WTC11 (cell line): ENCODE results near the gene GSTT2. TPM values are rescaled to one million over a fixed set of nuclear protein-coding genes. Genes with fewer than 3 reads are reported as not detected.
"Not testable (repeated sequence)": the region's sequence is repeated elsewhere in the genome, so short reads cannot be mapped to it uniquely, and the experiment has no call there.

Source experiments
- ATAC-seq: fragments of 200-7000 bp; cut with Tn5 transposase; 2 replicates; pipeline ENCODE4 v1.10.0; 2021; ENCODE audit warnings: mild to moderate bottlenecking, moderate library complexity
- CTCF ChIA-PET: fragments of 300-600 bp; sonication (Branson Sonifier 250); formaldehyde crosslinking; loops from one replicate; lab custom pipeline; 2021; ENCODE audit warnings: antibody characterized with exemption; lab: Charles Lee
- POLR2A ChIA-PET: fragments of 350-600 bp; sonication (Branson Sonifier 250); formaldehyde crosslinking; loops from one replicate; lab custom pipeline; 2021; ENCODE audit warnings: antibody characterized with exemption; lab: Charles Lee
- DNase-seq: peaks from one replicate; pipeline ENCODE4 v3.0.0; 2021; ENCODE audit warnings: low spot score
- H3K27ac Mint-ChIP-seq: 2 replicates; pipeline ENCODE4 v1.8.0; 2021; ENCODE audit warnings: mixed read lengths
- H3K27me3 Mint-ChIP-seq: 2 replicates; pipeline ENCODE4 v1.8.0; 2021; ENCODE audit warnings: low read depth, mild to moderate bottlenecking, moderate library complexity, mixed read lengths
- H3K36me3 Mint-ChIP-seq: 2 replicates; pipeline ENCODE4 v1.8.0; 2021; ENCODE audit warnings: mixed read lengths
- H3K4me1 Mint-ChIP-seq: 2 replicates; pipeline ENCODE4 v1.8.0; 2022; ENCODE audit warnings: mixed read lengths
- H3K4me3 Mint-ChIP-seq: 2 replicates; pipeline ENCODE4 v1.8.0; 2021; ENCODE audit warnings: mild to moderate bottlenecking, moderate library complexity, mixed read lengths
- H3K9me3 Mint-ChIP-seq: 2 replicates; pipeline ENCODE4 v1.8.0; 2021; ENCODE audit warnings: mixed read lengths
- ETV6 ChIP-seq: sonication (generic); formaldehyde crosslinking; IDR thresholded peaks from 2 replicates; pipeline ENCODE4 v1.8.1; 2022; ENCODE audit warnings: mild to moderate bottlenecking, missing genetic modification reagents
- NFE2L1 ChIP-seq: sonication (generic); formaldehyde crosslinking; IDR thresholded peaks from 2 replicates; pipeline ENCODE4 v1.8.1; 2023; ENCODE audit warnings: missing genetic modification reagents
- ZNF423 ChIP-seq: fragments of 250-450 bp; sonication (Bioruptor Pico); IDR thresholded peaks from 2 replicates; pipeline ENCODE4 v2.1.2; 2022; ENCODE audit warnings: mild to moderate bottlenecking, moderate library complexity
- total RNA-seq: library from RNA; stranded (reverse); gene quantifications from 3 replicates; pipeline ENCODE4 v1.2.3, GENCODE V29; 2021
- TF ChIP-seq, protein P1 (sequence below): sonication (generic); formaldehyde crosslinking; IDR thresholded peaks from 2 replicates; pipeline ENCODE4 v1.8.1; 2023; ENCODE audit warnings: mild to moderate bottlenecking, missing genetic modification reagents, moderate library complexity
- TF ChIP-seq, protein P2 (sequence below): sonication (generic); formaldehyde crosslinking; IDR thresholded peaks from 2 replicates; pipeline ENCODE4 v1.8.0; 2022; ENCODE audit warnings: mild to moderate bottlenecking, missing genetic modification reagents
- TF ChIP-seq, protein P3 (sequence below): fragments of 200-600 bp; IDR thresholded peaks from 2 replicates; pipeline ENCODE4 v1.8.0; 2022; ENCODE audit warnings: antibody characterized with exemption
- TF ChIP-seq, protein P4 (sequence below): sonication (generic); formaldehyde crosslinking; IDR thresholded peaks from 2 replicates; pipeline ENCODE4 v1.8.0; 2022; ENCODE audit warnings: mild to moderate bottlenecking, missing genetic modification reagents

The GSTT2 gene
- total RNA-seq, 1 experiment from 2014 or later = 0.50 TPM

DNA sequence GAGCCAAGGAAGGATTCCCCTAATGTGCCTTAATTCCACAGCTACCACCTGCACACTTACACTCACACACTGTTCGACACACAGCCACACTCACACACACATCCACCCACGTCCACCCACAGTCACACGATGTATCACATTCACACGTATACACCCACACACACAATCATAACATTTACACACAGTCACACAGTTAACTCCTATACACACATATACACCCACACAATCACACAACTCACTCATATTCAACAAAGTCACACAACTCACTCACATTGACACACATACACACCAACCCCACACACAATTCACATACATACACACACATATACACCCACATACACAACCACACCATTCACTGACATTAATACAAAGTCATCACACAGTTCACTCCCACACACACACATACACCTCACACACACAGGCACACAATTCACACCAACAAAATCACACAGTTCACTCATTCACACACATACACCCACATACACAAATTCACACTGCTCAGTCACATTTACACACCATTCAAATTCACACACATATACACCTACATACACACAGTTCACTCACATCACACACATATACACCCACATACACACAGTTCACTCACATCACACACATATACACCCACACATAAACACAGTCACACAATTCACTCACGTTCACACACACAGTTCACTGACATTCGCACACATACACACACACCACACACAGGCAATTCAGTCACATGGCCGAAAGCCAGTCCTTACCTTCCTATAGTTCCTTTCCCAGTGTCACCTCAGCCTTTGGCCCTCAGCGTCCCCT, 25.5 kb upstream of the GSTT2 start:
- CTCF ChIA-PET, POLR2A ChIA-PET, H3K4me3 Mint-ChIP-seq, H3K9me3 Mint-ChIP-seq, H3K27me3 Mint-ChIP-seq, H3K36me3 Mint-ChIP-seq, DNase-seq, ATAC-seq: not testable (repeated sequence)
- Mint-ChIP-seq H3K27ac (peak overlapping the region; percentile 79), H3K4me1 (peaks cover 28% of the 10 kb centered on the region)
- TF ChIP-seq, protein P1, sequence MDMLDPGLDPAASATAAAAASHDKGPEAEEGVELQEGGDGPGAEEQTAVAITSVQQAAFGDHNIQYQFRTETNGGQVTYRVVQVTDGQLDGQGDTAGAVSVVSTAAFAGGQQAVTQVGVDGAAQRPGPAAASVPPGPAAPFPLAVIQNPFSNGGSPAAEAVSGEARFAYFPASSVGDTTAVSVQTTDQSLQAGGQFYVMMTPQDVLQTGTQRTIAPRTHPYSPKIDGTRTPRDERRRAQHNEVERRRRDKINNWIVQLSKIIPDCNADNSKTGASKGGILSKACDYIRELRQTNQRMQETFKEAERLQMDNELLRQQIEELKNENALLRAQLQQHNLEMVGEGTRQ (CRISPR knock-in tag) = peak; percentile 50; the same call in 1 of the 2 replicates
- TF ChIP-seq NFE2L1 (CRISPR knock-in tag) = 0 out of 2 replicates have a peak, but pooled peaks have one; percentile 38

DNA sequence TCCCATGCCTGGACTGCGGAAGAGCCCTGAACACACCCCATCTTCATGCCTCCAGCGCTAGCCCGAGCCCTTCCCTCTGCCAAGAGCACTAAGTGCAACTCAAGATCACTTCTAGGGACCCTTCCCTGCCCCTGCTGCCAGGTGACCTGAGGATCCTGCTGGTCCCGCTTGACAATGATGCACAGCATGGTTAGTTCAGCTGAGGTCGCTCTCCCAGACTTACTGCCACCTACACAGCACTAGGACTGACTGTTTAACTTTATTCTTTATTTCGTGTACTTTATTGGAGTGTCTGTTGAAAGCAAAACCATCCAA, 25.0 kb upstream of the GSTT2 start:
- ATAC-seq, H3K4me3 Mint-ChIP-seq, POLR2A ChIA-PET, H3K27me3 Mint-ChIP-seq, CTCF ChIA-PET, DNase-seq, H3K9me3 Mint-ChIP-seq, H3K36me3 Mint-ChIP-seq: not testable (repeated sequence)
- Mint-ChIP-seq H3K4me1 (peaks cover 28% of the 10 kb centered on the region), H3K27ac (peak overlapping the region; percentile 79)

DNA sequence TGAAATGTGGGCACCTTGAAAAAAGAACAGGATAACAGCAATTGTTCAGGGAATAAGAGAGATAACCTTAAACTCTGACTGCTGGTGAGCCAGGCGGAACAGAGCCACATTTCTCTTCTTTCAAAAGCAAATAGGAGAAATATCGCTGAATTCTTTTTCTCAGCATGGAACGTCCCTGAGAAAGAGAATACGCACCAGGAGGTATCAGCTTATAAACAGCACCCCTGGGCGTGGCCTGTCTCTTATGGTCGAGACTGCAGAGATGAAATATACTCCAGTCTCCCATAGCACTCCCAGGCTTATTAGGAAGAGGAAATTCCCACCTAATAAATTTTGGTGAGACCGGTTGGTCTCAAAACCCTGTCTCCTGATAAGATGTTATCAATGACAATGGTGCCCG, 24.0 kb upstream of the GSTT2 start:
- DNase-seq, H3K9me3 Mint-ChIP-seq, POLR2A ChIA-PET, ATAC-seq, H3K27me3 Mint-ChIP-seq, H3K36me3 Mint-ChIP-seq: not testable (repeated sequence)
- Mint-ChIP-seq H3K4me1 (peaks cover 30% of the 10 kb centered on the region), H3K4me3 (peak overlapping the region; percentile 63; the same call in 1 of the 2 replicates), H3K27ac (peak overlapping the region; percentile 79)
- peak; percentile 90 for TF ChIP-seq ZNF423
- CTCF ChIA-PET = interaction anchor here (0.7 to 1.2 kb wide), 4 partner anchors 84 to 106 kb away, joined by 3 to 8 read pairs (median 4); partner anchors contain the start of gene SLC2A11

DNA sequence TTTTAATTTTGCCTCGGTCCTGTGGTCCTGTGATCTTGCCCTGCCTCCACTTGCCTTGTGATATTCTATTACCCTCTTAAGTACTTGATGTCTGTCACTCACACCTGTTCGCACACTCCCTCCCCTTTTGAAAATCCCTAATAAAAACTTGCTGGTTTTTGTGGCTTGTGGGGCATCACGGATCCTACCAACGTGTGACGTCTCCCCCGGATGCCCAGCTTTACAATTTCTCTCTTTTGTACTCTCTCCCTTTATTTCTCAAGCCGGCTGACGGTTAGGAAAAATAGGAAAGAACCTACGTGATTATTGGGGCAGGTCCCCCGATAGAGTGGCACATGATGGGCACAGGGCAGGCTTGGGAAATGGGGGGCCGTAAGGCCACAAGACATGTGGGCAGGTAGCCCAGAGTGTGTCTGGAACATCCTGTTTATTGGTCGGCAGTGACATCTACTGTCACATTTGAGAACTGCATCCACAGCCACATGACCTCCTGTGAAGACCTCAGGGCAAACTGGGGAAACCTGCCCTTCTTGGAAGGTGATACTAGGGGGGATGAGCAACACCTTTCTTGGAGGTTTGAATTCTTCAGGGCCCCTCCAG, 23.5 kb upstream of the GSTT2 start:
- H3K27ac Mint-ChIP-seq = peak overlapping the region; percentile 100
- H3K36me3 Mint-ChIP-seq, H3K9me3 Mint-ChIP-seq: not testable (repeated sequence)
- TF ChIP-seq, protein P2, sequence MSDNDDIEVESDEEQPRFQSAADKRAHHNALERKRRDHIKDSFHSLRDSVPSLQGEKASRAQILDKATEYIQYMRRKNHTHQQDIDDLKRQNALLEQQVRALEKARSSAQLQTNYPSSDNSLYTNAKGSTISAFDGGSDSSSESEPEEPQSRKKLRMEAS (CRISPR knock-in tag) = 0 out of 2 replicates have a peak, but pooled peaks have one; percentile 41
- TF ChIP-seq, protein P3, sequence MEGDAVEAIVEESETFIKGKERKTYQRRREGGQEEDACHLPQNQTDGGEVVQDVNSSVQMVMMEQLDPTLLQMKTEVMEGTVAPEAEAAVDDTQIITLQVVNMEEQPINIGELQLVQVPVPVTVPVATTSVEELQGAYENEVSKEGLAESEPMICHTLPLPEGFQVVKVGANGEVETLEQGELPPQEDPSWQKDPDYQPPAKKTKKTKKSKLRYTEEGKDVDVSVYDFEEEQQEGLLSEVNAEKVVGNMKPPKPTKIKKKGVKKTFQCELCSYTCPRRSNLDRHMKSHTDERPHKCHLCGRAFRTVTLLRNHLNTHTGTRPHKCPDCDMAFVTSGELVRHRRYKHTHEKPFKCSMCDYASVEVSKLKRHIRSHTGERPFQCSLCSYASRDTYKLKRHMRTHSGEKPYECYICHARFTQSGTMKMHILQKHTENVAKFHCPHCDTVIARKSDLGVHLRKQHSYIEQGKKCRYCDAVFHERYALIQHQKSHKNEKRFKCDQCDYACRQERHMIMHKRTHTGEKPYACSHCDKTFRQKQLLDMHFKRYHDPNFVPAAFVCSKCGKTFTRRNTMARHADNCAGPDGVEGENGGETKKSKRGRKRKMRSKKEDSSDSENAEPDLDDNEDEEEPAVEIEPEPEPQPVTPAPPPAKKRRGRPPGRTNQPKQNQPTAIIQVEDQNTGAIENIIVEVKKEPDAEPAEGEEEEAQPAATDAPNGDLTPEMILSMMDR = peak; percentile 84
- TF ChIP-seq, protein P1 (CRISPR knock-in tag) = peak; percentile 69
- peak; percentile 35; the same call in 1 of the 2 replicates for TF ChIP-seq ETV6 (CRISPR knock-in tag)
- TF ChIP-seq, protein P4, sequence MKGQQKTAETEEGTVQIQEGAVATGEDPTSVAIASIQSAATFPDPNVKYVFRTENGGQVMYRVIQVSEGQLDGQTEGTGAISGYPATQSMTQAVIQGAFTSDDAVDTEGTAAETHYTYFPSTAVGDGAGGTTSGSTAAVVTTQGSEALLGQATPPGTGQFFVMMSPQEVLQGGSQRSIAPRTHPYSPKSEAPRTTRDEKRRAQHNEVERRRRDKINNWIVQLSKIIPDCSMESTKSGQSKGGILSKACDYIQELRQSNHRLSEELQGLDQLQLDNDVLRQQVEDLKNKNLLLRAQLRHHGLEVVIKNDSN (CRISPR knock-in tag) = peak; percentile 53
- TF ChIP-seq, all 79 proteins: peak for 5; not testable (repeated sequence) for 74
- peak overlapping the region; percentile 63 for H3K4me3 Mint-ChIP-seq
- POLR2A ChIA-PET, H3K27me3 Mint-ChIP-seq: not testable (repeated sequence)
- CTCF ChIA-PET = interaction anchor here (0.7 to 1.2 kb wide), 4 partner anchors 85 to 106 kb away, joined by 3 to 8 read pairs (median 4); partner anchors contain the start of gene SLC2A11
- DNase-seq = peak; percentile 88
- H3K4me1 Mint-ChIP-seq = peaks cover 28% of the 10 kb centered on the region
- ATAC-seq = peak; percentile 82

DNA sequence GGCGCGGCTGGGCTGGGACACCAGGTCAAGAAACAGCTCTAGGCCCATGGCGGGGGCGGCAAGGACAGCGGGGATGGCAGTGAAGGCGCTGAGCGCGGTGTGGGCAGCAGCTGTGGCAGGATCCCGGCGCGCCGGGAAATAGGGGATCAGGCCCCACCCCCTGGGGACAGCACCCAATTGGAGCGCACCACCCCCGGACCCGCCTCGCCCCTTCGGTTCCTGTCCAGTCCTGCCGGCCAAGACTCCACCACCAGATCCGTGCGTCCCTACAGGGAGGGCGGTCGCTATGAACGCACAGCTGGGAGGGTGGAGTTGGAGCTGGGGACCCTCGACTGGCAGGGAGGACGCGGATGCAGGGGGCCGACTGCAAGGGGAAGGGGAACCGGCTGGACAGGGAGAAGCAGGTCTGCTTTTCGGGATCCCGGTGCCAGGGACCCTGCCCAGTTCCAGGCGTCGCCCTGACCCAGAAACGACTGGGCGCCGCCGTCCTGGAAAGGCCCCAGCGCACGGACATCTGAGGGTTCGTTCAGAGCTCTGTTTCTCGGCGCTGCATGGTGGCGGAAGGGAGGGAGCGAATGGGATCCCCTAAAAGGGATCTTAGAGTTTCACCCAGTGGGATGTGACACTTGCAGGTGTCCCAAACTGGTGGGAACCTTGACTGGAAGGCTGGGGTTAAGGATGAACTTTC, 18.7 kb upstream of the GSTT2 start, which contains the start of gene GSTT2B:
TSS of gene GSTT2B (minus strand) at position 112 of the 688 bp plus-strand sequence. CDS start at position 48, 64 bp downstream.
- DNase-seq, H3K36me3 Mint-ChIP-seq, H3K27me3 Mint-ChIP-seq, H3K4me1 Mint-ChIP-seq, CTCF ChIA-PET, POLR2A ChIA-PET, H3K9me3 Mint-ChIP-seq, H3K27ac Mint-ChIP-seq: not testable (repeated sequence)
- peak; percentile 35 for ATAC-seq
- peak within 1 kb of the TSS; percentile 43 for H3K4me3 Mint-ChIP-seq

DNA sequence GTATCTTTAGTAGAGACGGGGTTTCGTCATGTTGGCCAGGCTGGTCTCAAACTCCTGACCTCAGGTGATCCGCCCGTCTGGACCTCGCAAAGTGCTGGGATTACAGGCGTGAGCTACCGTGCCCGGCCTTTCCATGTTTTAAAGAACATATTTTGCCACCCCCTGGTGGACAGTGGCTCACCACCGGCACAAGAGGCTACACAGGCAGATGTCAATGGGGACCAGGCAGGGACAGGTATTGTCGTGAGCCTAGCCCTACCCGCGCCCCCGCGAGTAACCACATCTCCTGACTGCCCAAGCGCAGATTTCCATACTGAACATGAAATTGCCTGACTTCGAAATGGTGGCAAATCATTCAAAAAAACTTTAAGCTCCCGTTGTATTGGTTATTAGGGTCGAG, 13.8 kb upstream of the GSTT2 start:
- CTCF ChIA-PET, POLR2A ChIA-PET, H3K4me3 Mint-ChIP-seq, DNase-seq, H3K27me3 Mint-ChIP-seq, H3K4me1 Mint-ChIP-seq, H3K27ac Mint-ChIP-seq, H3K9me3 Mint-ChIP-seq: not testable (repeated sequence)
- peak; percentile 32 for ATAC-seq
- H3K36me3 Mint-ChIP-seq = peaks cover 18% of the 10 kb centered on the region

DNA sequence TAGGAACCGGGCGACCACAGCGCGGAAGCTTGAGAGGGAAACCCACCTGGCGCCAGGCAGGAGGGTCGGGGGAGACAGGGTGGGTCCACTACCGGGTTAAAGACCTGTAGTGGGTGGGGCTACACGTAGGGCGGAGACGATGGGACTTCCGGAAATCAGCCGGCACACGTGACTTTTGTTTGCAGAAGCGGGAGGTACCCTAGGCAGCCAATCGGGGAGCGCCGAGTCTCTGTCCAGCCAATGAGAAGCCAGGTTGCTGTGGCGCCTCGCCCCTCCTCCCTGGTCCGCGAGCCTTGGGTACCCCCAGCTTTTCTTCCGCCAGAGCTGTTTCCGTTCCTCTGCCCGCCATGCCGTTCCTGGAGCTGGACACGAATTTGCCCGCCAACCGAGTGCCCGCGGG, 13.4 kb upstream of the GSTT2 start, which contains the start of gene DDTL:
TSS of gene DDTL (plus strand) at position 321 of the 400 bp plus-strand sequence. CDS start at position 348, 27 bp downstream.
- H3K4me1 Mint-ChIP-seq, H3K4me3 Mint-ChIP-seq, H3K9me3 Mint-ChIP-seq, H3K27me3 Mint-ChIP-seq, H3K27ac Mint-ChIP-seq, POLR2A ChIA-PET, DNase-seq, CTCF ChIA-PET: not testable (repeated sequence)
- ATAC-seq = peak; percentile 92
- H3K36me3 Mint-ChIP-seq = peaks cover 22% of the 10 kb centered on the region
